HL-60 (cell line): ENCODE measurements around the gene NKX6-2.

Source experiments
- CTCF ChIP-seq: IDR thresholded peaks from one replicate; pipeline ENCODE4 v1.5.1; 2011; ENCODE audit warnings: low read length, control low read depth, inconsistent platforms; ENCODE audit not compliant: insufficient read depth
- GABPA ChIP-seq: IDR thresholded peaks from 2 replicates; pipeline ENCODE4 v1.6.1; 2012; ENCODE audit warnings: low read depth
- POLR2AphosphoS5 ChIP-seq: IDR thresholded peaks from 2 replicates; pipeline ENCODE4 v1.6.1; 2012; ENCODE audit warnings: low read depth
- REST ChIP-seq: IDR thresholded peaks from 2 replicates; pipeline ENCODE4 v1.6.1; 2012; ENCODE audit warnings: low read depth; ENCODE audit not compliant: insufficient replicate concordance
- SPI1 ChIP-seq: IDR thresholded peaks from 2 replicates; pipeline ENCODE4 v1.6.1; 2012; ENCODE audit warnings: low read depth, mild to moderate bottlenecking, borderline replicate concordance

GRCh38 chr10:132810807-132811700 lies 25.1 kb upstream of the NKX6-2 start:
- TF ChIP-seq CTCF (no peak), REST (no peak), GABPA (no peak), POLR2AphosphoS5 (no peak), SPI1 (no peak)
